ENCODE measurements around the gene C1orf105. TPM values are rescaled to one million over a fixed set of nuclear protein-coding genes. Genes with fewer than 3 reads are reported as not detected.

C1orf105 gene
- total RNA-seq, 3 donors from 2014 or later: not detected

DNA sequence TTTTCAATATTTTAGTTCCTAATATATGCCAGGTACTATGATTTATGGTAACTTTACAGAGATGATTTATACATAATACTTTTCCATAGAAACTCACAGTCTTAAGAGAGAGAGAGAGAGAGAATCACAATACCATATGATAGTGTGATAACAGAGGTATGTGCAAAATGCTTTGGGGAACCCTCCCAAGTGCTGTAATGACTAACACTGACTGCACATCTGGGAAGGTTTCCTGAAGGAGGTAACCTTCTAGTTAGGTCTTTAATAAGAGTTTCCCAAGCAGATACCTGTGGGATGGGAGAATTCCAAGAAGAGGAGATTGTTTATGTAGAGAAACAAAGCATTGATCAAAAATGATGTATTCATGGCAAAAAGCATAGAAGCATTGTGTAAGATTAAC is 58.0 kb downstream of the C1orf105 start:
- H3K4me3 ChIP-seq: no peak overlapping the region

GRCh38 chr1:172480431-172480830 is 59.9 kb downstream of the C1orf105 start:
- no peaks in the 10 kb centered on the region for H3K4me1 ChIP-seq (ENCODE audit: low read depth)

More for the DNA sequence above, 58.0 kb downstream of the C1orf105 start:
- H3K9me3 ChIP-seq: no peaks in the 10 kb centered on the region
- ATAC-seq (no peak), DNase-seq (no peak)
- H3K36me3 ChIP-seq (ENCODE audit: low read depth): no peaks in the 10 kb centered on the region
- intact Hi-C loops (cut with DNase I, micrococcal nuclease): no loop called here
- no peak for TF ChIP-seq CTCF (IDR thresholded peaks at IDR 0.05)
- no peaks in the 10 kb centered on the region for H3K4me1 ChIP-seq (ENCODE audit: low read depth)

GRCh38 chr1:172482044-172482443 is 61.6 kb downstream of the C1orf105 start:
- Histone ChIP-seq H3K9me3 (no peaks in the 10 kb centered on the region), H3K36me3 (ENCODE audit: low read depth) (no peaks in the 10 kb centered on the region), H3K4me3 (no peak overlapping the region), H3K4me1 (ENCODE audit: low read depth) (no peaks in the 10 kb centered on the region)
- DNase-seq (no peak), ATAC-seq (no peak)
- intact Hi-C loops (cut with DNase I, micrococcal nuclease): no loop called here
- TF ChIP-seq CTCF (IDR thresholded peaks at IDR 0.05): no peak

More at GRCh38 chr1:172480431-172480830, 59.9 kb downstream of the C1orf105 start:
- ATAC-seq (no peak), DNase-seq (no peak)
- TF ChIP-seq CTCF (IDR thresholded peaks at IDR 0.05): no peak
- H3K9me3 ChIP-seq: no peaks in the 10 kb centered on the region
- no peaks in the 10 kb centered on the region for H3K36me3 ChIP-seq (ENCODE audit: low read depth)
- intact Hi-C loops (cut with DNase I, micrococcal nuclease): no loop called here
- H3K4me3 ChIP-seq: no peak overlapping the region

DNA sequence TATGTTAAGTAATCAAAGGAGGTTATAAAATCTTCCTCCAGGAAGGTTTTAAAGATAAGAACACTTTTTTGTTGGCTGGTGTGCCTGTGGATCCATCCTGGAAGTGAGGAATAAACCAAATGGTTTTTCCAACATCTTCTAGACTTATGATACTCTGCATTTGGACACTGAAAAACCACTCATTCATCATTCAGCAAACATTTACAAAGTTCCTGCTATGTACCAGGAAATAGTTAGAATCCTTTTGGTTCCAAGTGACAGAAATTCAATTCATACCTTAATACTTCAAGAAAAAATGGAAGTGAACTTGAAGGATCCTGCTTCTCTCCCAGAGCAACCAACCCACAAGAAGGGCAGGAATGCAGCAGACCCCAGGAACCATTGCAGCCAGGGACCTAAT is 63.0 kb downstream of the C1orf105 start:
- DNase-seq (no peak), ATAC-seq (no peak)
- Histone ChIP-seq H3K36me3 (ENCODE audit: low read depth) (no peaks in the 10 kb centered on the region), H3K4me1 (ENCODE audit: low read depth) (no peaks in the 10 kb centered on the region), H3K9me3 (no peaks in the 10 kb centered on the region), H3K4me3 (no peak overlapping the region)
- intact Hi-C loops (cut with DNase I, micrococcal nuclease): no loop called here
- TF ChIP-seq CTCF (IDR thresholded peaks at IDR 0.05): no peak

DNA sequence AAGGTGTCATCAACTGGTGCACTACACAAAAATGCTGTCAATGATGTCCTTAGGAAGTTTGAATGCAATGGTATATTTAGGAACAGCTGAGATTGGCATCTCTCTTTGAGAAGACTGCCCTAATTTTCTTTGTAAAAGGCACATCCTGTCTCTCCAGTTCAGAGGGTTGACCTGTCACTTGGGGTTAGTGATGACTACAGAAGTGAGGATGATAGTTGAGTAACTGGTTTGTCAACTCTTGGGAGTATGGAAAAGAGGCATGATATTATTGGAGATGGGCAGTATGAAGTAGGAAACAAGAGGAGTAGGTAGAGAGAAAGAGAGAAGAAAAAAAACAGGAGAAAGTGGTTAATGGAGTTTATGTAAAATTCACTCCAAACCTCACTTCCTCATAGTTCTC is 63.8 kb downstream of the C1orf105 start:
- ATAC-seq (no peak), DNase-seq (no peak)
- Histone ChIP-seq H3K9me3 (no peaks in the 10 kb centered on the region), H3K4me3 (no peak overlapping the region), H3K4me1 (ENCODE audit: low read depth) (no peaks in the 10 kb centered on the region), H3K36me3 (ENCODE audit: low read depth) (no peaks in the 10 kb centered on the region)
- intact Hi-C loops (cut with DNase I, micrococcal nuclease): no loop called here
- no peak for TF ChIP-seq CTCF (IDR thresholded peaks at IDR 0.05)

- intact Hi-C loops (cut with DNase I, micrococcal nuclease): no loop called here
- ATAC-seq (no peak), DNase-seq (no peak)
- no peak overlapping the region for H3K4me3 ChIP-seq
- H3K36me3 ChIP-seq (ENCODE audit: low read depth): no peaks in the 10 kb centered on the region
- TF ChIP-seq CTCF (IDR thresholded peaks at IDR 0.05): no peak
- no peaks in the 10 kb centered on the region for H3K9me3 ChIP-seq
- H3K4me1 ChIP-seq (ENCODE audit: low read depth): no peaks in the 10 kb centered on the region
These were observed 65.1 kb downstream of the C1orf105 start for GRCh38 chr1:172485626-172486025.
